GM21717 (cell line): ENCODE measurements around the gene THOP1.

Experiments used
- ATAC-seq: cut with Tn5 transposase; IDR thresholded peaks from one replicate; pipeline ENCODE4 v1.9.1; 2021; ENCODE audit warnings: mild to moderate bottlenecking, moderate library complexity; ENCODE audit not compliant: unreplicated experiment

The THOP1 gene

DNA sequence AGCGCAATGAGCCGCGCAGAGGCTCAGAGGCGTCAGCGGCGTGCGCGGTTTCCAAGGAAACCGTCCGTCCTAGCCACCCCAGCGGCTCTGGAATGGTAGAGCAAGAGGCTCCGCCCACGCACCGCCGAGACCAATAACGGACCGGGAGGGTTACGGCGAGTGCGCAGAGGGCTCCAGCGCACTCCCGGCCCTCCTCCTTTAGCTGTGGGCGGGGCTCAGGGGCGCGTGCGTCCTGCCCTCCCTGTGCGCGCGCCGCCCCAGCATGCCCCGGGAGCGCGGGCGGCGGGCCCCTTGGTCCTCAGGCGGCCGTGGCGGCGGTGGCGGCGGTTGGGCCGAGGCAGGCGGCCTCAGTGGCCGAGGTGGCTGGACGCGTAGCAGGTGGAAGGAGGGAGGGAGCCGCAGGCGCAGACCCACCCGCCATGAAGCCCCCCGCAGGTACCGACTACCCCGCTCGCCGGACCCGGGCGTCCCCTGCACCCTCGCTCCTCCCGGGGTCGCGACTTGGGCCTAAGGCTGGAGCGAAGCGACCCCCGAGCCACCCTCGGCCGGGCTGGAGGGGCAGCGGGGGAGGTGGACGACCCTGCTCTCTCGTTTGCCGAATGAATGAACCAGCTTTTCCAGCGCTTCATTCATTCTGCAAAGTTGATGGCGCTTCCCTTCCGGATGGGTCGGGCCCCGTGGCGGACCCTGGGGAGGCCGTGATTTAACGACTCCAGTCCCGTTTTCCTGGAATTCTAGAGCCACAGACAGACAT, at the start of gene THOP1:
TSS of gene THOP1 (plus strand) at position 260 of the 754 bp plus-strand sequence. CDS start at position 420, 160 bp downstream.
- ATAC-seq, result peak; percentile 39

DNA sequence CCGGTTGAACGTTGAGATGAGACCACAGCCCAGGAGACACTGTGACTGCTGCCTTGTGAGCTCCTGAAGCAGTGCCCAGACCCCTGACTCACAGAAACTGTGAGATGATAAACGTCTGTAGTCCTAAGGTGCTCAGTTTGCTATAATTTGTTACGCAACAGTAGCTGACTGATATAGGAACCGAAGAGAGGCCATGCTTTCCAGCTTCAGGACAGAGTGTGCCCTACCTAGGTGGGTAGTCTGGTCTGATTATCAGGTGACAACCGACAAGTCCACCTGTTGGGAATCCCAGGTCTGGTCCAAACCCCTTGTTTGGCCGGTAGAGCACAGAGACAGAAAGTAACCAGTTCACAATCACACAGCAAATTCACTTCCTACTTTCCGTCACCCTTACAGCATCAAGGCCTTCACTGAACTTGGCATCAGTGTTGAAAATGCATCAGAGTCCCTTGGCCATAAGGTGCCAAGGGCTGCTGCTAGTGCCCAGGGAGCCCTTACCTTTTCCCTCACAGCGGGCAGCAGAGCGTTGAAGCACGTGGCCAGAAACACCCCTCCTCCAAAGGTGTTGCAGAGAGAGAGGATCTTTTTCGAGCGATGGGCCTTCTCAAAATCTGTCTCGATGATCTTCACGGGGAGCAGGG, 48.6 kb upstream of the THOP1 start:
- ATAC-seq, result no peak

DNA sequence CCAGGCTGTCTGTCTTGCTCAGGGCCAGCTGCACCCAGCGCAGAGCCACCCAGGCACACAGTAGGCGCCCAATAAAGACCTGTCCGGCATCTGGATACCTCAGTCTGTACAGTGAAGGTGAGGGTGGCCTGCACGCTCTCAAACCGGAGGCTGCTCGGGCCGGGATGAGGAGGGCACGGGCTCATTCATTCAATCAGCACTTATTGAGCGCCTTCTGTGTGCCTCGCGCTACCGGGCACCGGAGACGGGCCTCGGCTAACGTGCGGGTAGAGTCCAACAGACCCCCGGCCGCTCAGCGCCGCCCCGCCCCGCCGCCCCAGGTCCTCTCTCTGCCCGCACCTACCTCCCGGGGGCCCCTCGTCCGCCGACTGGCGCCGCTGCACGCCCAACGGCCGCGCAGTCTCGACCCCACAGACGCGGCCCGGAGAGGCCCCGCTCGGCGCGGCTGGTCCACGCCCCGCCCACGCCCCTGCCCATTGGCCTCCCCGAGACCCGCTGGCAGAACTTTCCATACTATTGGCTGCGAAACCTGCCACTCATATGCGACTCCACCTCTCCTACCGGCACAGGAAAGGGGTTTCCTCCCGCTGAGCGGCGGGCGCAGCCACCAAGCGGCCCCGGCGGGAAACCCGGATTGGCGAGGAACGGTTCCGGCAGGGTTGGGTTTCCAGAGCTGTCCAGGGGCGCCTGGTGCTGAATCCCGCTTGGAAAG, 45.5 kb upstream of the THOP1 start, which contains the start of gene SLC39A3:
TSS of gene SLC39A3 (minus strand) at position 416 of the 712 bp plus-strand sequence. CDS start 2,760 bp downstream, outside the sequence.
- peak; percentile 76 for ATAC-seq

DNA sequence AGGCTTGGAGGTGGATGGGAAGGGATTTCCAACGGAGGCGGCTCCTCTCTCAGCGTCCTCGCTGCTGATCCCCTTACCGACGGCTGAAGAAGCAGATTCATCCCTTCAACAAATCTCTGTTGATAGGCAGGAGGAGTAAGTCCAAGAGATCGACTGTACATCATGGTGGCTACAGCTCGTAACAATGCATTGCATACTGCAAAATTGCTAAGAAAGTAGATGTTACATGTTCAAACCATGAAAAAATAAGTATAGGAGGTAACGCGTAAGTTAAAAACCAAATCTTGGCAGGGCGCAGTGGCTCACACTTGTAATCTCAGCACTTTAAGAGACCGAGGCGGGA, 45.0 kb upstream of the THOP1 start:
- ATAC-seq, result no peak

DNA sequence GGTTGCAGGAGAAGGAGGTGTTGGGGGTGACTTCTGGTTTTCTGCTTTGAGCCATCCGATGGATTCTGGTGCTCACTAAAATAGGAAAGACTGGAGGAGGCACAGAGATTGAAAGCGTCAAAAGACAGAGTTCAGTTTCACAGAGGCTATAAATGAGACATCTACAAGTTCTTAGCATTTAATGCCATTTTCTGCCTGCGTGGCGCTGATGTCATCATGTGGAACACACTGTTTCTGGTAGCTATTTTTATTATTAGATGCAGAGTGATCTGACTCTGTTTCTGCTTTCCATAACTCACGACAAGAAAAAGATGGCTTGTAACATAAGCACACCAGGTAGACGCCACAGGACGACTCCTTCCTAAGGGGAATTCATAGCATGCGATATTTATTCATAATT, 42.2 kb upstream of the THOP1 start:
- ATAC-seq, result no peak

DNA sequence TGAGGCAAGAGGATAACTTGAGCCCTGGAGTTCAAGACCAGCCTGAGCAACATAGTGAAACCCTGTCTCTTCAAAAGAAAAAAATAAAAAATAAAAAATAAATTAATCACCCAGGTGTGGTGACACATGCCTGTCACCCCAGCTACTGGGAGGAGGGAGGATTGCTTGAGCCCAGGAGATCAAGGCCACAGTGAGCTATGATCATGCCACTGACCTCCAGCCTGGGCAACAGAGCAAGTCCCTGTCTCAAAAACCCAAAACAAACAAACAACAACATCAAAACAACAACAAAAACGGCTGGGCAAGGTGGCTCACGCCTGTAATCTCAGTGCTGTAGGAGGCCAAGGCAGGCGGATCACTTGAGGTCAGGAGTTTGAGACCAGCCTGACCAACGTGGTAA, 41.2 kb upstream of the THOP1 start:
- ATAC-seq, result no peak

DNA sequence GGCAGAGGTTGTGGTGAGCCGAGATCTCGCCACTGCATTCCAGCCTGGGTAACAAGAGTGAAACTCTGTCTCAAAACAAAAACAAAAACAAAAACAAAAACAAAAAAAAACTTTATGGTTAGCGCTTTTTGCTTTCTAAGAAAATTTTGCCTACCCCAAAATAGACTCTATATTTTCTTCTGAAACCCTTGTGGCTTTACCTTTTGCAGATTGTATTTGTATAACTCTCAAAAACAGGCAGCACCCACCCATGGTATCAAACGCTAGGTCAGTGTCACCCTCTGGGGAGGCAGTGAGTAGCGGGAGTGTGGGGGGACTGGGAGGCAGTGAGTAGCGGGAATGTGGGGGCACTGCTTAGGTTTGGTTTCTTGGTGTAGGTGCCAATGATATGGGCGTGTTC, 38.0 kb upstream of the THOP1 start:
- no peak for ATAC-seq

DNA sequence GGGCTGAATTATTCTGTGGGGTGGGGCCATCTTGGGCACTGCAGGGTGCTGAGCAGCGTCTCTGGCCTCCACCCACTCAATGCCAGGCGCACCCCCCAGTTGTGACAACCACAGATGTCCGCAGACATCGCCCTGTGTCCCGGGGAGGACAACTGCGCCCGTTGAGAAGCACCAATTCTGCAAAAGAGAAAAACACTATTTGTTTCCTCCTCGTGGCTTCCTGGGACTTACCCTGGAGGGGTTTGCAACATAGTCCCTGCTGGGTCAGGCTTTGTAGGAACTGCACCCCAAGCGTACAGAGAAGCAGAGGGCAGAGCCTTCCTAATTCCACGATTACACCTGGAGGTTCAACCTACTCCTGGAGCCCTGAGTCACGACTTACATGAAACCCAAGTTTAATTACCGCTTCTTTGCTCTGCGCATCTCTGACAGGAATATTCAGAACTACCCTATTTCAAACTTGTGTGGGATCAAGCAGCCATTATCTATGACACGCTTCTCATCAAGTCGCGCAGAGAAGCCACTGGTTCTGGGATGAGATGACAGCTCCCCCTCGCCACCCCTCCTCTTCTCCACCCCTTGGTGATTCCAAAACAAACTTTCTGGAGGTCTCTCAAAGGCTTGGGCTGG, 34.4 kb upstream of the THOP1 start:
- ATAC-seq, result no peak

DNA sequence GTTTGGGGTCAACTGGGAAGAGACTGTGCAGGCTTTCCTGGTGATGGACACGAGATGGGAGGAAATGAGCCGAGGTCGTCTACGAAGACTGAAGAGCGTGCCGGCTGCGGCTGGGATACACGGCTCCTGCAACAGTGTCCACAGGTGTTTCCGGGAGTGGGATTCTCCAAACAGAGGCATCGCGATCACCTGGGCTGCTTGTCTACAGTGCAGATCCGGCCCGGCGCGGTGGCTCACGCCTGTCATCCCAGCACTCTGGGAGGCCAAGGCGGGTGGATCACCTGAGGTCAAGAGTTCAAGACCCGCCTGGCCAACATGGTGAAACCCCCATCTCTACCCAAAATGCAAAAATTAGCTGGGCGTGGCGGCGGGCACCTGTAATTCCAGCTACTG, 33.9 kb upstream of the THOP1 start:
- ATAC-seq, result no peak

DNA sequence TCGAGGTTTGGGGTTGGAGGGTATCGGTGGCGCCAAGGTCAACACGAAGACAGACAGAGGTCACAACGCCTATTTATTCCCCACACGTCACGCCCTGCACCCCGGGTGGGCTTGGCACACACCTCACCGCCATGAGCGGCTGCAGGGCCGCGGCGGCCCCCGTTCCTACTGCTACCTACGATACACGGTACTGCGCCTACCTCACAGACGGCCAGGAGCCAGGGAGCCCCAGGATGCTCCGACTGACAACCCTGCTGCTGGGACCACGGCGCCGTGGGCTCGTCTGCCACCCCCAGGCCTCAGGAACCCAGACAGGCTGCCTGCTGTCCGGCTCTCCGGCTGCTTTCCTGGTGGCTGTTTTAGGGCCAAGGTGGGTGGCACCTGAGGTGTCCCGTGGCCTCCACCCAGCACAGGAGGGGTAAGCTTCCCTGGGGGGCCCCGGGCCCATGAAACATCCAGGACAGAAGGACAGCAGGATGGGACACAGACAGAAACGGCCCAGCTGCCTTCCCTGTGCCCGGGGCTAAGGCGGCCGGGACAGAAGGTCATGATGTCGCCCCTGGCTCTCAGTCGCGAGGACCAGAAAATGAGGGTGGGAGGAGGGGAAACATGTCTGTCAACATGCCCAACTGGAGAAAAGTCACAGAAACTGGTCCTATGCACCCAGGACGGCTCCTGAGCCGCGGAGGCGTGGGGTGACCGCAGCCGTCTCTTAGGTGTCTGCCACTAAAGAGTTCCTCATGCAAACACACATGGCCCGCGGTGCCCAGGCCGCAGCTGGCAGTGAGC, 30.4 kb upstream of the THOP1 start:
- no peak for ATAC-seq

DNA sequence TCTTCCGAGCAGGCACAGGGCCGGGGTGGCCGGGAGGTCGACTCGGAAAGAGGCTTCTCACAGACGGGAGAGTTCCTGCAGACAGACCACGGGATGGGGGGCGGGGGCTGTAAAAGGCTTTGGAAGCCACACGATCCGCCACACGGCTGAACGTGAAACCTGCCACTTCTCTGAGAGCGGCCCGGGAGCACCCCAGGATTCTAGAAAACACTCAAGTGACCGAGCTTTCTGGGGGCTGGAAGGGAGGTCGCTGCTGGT, 29.9 kb upstream of the THOP1 start:
- ATAC-seq, result no peak

DNA sequence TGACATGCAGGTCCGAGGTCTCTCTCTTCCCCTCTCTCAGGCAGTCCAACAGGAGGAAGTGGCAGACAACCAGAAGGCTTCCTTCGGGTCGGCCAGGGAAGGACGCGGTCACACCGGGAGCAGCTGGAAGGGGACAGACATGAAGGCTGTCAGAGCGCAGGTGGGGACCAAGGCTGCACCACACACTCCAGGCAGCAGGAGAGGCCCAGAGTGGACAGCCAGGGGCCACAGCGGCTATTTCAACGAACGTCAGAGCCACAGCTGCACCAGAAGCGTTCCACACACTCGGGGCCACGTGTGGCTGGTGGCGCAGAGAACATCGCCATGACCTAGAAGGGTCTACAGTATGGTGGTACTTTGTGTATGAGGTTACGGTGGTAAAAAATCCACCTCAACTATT, 29.5 kb upstream of the THOP1 start:
- no peak for ATAC-seq

DNA sequence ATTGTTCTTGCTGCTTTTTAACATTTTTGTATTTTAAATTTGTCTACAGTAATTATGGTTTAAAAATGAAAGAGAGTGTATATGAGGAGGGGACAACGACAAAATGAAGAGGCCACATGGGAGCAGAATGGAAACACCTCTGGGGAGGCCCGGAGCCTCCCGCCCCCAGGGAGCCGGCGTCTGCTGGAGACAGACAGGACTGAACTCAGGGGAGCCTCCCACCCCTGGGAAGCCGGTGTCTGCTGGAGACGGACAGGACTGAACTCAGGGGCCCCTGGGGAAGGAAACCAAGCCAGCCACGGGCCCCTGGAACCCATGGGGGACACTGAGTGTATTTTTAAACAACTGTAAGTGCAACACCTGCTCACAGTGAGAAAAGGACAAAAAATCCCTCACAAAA, 28.8 kb upstream of the THOP1 start:
- no peak for ATAC-seq

DNA sequence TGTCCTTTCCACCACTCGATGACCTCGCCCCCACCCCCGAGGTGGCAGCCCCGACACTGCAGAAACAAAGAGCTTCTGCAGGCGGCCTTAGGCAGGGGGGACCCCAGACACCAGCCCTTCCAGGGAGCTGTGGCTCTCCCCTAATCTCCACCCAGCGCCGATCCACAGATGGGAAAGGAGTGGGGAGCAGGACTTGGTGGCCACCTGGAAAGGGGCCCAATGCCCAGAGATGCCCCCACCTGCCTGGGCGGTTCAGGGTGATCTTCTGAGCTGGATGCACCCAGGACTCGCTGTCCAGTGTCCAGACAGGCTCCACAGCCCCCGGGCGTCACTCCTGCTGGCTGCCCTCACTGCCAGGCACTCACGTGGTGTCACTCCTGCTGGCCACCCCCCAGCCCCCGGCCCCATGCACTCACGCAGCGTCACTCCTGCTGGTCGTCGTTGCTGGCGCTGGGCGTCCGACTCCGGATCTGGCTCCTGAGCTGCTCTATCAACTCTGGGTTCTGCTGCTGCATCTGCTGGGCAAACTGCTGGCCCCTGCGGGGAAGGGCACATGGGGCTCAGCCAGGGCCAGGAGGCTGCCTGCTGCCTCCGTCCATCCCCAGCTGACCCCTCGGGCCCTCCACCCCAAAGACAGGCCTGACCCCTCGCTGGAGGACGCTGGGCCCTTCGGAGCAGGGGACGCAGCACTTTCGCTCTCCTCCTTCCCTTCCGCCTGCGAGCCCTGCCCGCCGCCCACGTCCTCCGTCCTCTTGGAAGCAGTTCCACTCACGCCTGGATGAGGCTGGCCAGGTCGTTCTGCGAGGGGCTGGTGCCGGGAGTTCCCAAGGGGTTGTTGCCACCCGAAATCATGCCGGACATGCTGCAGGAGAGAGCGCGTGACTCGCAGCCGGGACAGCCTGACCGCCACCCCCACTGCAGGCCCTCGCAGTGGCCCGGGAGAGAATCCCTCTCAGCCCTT, 28.1 kb upstream of the THOP1 start:
- ATAC-seq, result no peak

DNA sequence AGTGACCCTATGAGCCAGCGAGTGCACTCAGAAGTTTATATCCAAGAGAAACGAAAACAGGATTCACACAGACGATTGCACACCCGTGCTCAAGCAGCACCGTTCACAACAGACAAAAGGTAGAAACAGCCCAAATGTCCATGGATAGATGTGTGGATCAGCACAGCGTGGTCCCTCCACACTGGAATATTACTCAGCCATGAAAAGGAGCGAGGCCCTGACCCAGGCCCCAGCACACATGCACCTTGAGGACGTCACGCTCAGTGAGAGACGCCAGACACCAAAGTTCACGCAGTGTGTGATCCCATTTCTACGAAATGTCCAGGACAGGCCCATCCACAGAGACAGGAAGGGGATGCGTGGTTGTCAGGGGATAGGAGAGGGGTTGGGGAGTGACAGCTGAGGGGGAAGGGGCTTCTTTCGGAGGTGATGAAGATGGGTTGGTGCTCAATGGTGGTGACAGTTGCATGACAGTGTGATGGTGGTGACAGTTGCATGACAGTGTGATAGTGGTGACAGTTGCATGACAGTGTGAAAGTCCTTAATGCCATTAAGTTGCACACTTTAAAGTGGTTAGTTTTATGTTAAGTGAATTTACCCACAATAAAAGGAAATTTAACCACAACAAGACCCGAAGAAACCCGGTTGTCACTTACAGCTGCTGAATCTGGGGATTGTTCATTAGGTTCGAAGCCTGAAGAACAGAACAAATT, 26.5 kb upstream of the THOP1 start:
- no peak for ATAC-seq

DNA sequence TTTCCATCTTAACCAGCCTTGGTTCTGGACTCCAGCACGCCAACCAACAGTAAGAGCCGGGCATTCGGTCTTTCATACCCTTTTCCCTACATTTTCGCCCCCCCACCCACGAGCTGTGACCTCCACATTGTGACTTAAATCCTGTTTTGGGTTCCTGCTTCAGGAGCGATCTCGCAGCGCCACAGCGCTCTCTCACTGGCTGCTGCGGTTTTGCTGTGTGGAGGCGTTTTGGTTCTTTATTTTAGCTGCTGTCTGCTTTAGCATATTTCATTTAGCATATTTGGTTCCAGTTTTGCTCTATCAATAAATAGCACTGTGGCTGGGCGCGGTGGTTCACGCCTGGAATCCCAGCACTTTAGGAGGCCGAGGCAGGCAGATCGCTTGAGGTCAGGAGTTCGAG, 25.9 kb upstream of the THOP1 start:
- no peak for ATAC-seq

DNA sequence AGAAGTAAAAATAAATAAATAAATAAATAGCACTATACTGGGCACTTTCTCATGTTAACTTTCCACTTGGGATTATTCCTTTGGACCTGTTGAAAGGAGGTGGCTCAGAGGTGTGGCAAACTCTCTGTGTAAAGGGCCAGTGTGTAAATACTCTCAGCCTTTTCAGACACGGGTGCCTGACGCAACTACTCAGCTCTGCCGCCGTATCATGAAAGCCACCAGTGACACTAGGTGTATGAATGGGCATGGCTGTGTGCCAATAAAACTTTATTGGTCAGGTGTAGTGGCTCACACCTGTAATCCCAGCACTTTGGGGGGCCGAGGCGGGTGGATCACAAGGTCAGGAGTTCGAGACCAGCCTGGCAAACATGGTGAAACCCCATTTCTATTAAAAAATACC, 25.3 kb upstream of the THOP1 start:
- ATAC-seq, result no peak

DNA sequence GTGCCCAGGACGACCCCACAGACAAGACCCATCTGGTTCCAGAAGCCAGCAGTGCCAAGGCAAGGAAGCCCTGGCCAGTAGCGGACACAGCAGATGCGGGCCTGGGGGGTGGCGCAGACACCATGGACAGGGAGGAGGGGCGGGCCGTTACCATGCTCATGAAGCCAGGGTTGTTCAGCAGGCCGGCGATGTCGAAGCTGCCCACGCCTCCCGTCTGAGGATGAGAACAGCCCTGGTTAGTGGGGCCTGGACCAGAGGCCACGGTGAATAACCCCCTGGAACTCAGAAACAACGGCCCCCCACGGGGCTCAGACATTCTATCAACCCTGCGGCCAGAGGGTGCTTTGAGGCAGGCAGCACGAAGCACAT, 24.0 kb upstream of the THOP1 start:
- ATAC-seq, result no peak
